Epithelial cell of proximal tubule (primary cell): ENCODE results near the gene ZNF597. TPM values are rescaled to one million over a fixed set of nuclear protein-coding genes. Genes with fewer than 3 reads are reported as not detected.
"Not testable (repeated sequence)": the region's sequence is repeated elsewhere in the genome, so short reads cannot be mapped to it uniquely, and the experiment has no call there.

Source experiments
- DNase-seq: peaks from one replicate; pipeline ENCODE4 v3.0.0-alpha.2; 2011; ENCODE audit warnings: low read depth
- H3K4me3 ChIP-seq: 2 replicates; pipeline ENCODE4 v1.5.1; 2011; ENCODE audit warnings: low read depth, mild to moderate bottlenecking, low read length
- total RNA-seq: library from RNA; depleted of rRNA; stranded (reverse); fragments of >200 nt; gene quantifications from 2 replicates; pipeline ENCODE4 v1.2.3, GENCODE V29; 2015
- TF ChIP-seq, protein P1 (sequence below): conservative IDR thresholded peaks from 2 replicates; pipeline ENCODE4 v1.5.1; 2012; ENCODE audit warnings: low read depth, mild to moderate bottlenecking, low read length

Gene ZNF597
- total RNA-seq, 1 donor from 2014 or later = 2.1 TPM

DNA sequence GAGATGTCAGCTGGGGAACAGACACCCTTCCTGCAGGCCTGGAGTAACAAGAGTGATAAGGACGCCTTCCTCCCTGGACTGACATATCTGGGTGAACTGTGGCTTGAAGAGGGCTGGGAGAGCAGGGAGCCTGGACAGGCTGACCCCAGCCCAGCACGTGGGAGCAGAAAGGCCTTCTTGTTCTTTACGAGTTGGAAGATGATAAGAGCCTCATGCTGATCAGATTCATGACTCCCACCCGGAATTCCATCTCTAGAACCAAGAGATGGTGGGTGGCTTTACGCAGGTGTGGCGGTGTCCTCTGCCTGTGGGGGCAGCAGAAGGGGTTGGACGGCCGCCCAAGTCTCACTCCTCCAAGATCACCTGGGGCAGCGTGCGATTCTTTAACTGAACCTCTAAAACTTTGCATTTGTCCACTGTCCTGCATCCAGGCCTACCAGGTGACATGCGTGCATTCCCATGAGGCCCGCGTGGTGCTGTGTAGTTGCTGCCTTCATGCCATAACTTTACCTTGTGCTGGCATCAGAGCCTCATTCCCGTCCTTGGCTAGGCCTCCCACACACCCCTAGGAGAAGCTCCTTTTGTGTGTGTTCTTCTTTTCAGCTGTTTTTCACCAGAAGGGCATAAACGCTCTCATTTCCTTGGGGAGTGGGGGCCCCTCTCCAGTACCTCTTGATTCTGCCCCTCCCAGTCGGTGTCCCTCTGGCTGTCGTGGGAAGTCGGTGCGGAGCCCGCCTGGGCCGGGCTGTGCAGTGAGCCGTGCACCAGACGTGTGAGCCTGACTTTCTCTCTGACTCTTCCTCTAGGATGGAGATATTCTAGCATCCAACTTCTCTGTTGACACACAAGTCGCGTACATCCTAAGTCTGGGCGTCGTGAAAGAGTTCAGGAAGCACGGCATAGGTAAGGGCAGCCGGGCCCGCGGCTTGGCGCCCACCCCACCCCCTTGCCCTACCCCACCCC is 38.7 kb upstream of the ZNF597 start:
- H3K4me3 ChIP-seq = no peak overlapping the region
- TF ChIP-seq, protein P1, sequence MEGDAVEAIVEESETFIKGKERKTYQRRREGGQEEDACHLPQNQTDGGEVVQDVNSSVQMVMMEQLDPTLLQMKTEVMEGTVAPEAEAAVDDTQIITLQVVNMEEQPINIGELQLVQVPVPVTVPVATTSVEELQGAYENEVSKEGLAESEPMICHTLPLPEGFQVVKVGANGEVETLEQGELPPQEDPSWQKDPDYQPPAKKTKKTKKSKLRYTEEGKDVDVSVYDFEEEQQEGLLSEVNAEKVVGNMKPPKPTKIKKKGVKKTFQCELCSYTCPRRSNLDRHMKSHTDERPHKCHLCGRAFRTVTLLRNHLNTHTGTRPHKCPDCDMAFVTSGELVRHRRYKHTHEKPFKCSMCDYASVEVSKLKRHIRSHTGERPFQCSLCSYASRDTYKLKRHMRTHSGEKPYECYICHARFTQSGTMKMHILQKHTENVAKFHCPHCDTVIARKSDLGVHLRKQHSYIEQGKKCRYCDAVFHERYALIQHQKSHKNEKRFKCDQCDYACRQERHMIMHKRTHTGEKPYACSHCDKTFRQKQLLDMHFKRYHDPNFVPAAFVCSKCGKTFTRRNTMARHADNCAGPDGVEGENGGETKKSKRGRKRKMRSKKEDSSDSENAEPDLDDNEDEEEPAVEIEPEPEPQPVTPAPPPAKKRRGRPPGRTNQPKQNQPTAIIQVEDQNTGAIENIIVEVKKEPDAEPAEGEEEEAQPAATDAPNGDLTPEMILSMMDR = no peak
- DNase-seq = no peak

DNA sequence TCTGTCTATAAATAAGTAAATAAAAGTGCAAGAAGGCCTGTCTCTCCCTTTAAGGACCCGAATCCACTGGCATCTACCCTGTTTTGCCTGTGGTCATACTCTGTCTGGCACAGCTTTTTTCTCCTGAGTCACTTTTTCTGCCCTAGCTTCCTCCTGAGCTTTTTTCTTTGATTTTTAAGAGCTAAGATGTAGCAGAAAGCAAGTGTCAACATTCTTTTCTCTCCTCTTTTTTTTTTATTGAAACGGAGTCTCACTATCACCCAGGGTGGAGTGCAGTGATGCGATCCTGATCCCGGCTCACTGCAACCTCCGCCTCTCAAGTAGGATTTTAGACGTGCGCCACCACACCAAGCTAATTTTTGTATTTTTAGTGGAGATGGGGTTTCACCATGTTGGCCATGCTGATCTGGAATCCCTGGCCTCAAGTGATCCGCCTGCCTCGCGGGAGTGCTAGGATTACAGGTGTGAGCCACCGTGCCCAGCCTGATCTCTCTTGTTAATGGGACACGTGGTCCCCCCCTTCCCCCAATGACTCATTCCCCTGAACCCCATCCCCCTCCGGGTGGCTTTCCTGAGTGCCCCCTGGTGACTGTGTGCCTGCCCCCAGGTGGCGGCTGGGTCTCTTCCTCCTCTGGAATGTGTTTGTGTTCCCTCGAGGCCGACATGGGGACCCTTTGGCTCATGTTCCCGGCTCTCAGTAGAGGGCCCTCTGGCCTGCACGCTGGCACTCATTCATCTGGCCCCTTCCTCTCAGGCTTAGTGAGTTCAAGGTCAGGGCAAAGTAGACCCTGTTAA is 37.8 kb upstream of the ZNF597 start:
- no peak overlapping the region for H3K4me3 ChIP-seq
- TF ChIP-seq, protein P1 = no peak
- no peak for DNase-seq

DNA sequence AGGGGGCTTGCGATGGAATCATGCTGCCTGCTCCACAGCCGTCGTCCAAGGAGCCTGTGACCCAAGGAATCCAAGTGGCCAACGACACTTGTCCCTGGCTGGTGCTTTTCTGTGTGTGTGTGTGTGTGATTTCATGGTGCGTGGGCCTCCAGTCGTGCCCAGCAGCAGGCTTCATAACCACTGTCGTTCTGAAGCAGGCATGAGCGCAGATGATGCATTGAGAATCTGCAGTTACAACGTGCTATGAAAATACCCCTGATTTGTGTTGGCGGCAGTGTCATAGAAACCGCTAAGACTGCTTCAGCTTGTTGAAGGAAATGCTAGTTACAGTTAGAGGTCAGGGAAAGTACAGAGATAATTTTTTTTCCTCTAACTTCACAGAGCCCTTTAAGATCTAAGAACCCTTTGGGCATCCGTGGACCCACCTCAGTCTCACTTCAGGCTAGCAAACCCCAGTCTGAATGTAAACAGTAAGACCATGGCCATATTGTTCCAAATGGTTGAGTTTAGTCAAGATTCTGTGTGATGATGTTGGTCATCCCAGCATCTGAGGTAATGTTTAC is 36.4 kb upstream of the ZNF597 start:
- DNase-seq = no peak
- TF ChIP-seq, protein P1 = no peak
- H3K4me3 ChIP-seq = no peak overlapping the region

DNA sequence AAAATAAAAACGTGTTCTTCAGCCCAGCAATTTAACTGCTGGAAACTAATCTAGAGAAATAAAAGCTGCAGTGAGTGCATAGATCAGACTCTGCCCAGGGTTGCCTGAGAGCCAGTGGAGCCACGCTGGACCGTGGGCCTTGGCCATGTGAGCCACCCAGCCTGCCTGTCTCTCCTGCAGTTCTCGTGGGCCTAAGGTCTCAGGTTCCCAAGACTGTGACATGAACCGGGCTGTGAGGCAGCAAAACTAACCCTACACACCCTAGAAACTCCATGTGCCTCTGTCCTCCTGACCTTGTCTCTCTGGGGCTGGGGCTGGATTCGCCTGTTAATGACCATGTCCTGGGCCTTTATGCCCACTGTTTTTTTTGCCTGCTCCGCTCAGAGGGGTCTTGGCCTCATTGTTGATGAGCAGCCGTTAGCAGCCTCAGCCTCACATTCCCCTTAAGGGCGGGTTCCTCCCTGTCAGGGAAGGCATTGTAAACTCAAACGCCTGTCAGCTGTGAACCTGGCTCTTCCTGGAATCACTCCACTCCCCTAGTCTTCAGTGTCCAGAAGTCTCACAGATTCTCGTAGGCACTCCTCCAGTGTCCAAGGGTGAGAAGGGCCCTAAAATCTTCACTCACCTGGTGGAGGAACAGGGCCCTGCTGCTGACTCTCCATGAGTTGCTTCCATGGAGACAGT is 35.1 kb upstream of the ZNF597 start:
- no peak overlapping the region for H3K4me3 ChIP-seq
- no peak for DNase-seq
- TF ChIP-seq, protein P1 = no peak

DNA sequence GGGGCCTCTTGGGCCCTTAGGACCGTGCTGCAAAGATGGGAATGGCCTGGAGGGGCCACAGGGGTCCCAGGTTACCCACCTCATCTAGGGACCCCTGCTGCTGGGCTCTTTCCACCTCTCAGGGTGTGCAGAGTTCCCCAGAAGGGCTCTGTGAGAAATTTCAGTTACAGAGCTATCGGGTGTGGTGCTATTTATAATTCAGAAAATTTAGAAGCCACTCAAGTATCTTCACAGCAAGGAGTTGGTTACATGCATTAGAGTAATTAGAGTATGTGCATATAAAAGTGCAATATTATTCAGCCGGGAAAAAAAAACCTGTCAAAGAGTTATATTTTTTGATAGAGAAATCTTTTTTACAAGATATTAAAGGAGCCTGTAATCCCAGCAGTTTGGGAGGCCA is 33.1 kb upstream of the ZNF597 start:
- DNase-seq = no peak
- no peak overlapping the region for H3K4me3 ChIP-seq
- TF ChIP-seq, protein P1 = no peak

DNA sequence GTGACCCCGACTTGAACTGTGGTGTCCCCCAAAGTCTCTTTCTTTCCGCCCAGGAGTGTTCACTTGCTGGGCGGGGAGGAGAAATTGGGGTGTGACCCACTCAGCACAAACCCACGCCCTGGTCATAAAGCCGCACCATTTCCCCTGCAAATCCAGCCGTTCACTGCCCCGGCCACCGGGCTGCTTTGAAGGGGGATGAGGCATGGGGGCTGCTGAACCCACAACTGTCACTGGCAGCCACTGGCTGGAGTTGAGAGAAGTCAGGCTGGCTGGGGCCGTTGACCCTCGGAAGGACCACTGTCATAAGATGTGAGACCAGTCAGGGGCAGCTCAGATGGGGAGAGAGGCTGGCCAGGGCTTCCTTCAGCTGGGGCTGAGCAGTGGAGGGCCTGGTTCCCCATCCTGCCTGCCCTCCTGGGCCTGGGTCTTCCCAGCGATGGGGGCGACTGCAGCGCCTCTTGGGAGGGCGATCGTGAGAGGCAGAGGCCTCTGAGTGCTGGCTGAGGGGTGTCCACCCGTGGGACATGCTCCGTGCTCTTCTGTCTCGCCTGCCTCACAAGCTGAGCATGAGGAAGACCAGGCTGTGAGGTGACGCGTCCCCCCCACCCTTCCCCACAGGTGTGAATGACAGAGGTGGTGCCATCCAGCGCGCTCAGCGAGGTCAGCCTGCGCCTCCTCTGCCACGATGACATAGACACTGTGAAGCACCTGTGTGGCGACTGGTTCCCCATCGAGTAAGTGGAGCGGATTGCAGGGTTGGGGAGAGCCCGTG is 32.5 kb upstream of the ZNF597 start:
- H3K4me3 ChIP-seq = no peak overlapping the region
- TF ChIP-seq, protein P1 = no peak
- DNase-seq = no peak

DNA sequence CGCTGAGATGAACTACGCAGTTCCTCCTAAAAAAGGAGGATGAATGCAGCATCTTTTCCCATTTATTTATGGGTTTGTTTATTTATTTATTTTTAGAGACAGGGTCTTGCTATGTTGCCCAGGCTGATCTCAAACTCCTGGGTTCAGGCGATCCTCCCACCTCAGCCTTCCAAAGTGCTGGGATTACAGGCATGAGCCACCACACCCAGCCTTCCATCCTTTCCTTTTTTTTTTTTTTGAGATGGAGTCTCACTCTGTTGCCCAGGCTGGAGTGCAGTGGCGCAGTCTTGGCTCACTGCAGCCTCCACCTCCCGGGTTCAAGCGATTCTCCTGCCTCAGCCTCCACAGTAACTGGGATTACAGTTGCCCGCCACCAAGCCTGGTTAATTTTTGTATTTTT is 31.6 kb upstream of the ZNF597 start:
- not testable (repeated sequence) for DNase-seq, H3K4me3 ChIP-seq
